Right renal cortex interstitium (tissue), 3 donors: Measurements from ENCODE around the gene GSKIP. TPM values are rescaled to one million over a fixed set of nuclear protein-coding genes. Genes with fewer than 3 reads are reported as not detected.

Experiments
- DNase-seq, 3 donors: peaks; one replicate each; pipeline ENCODE4 v3.0.0-alpha.2; 2013; ENCODE audit warnings: low read depth in 3 of 3, low spot score in 2 of 3
- polyA plus RNA-seq, 3 donors: library from polyadenylated mRNA; unstranded; fragments of 120-200 nt; gene quantifications; one replicate each; pipeline ENCODE4 v1.2.1, GENCODE V29; 2013; ENCODE audit not compliant: insufficient read length in 3 of 3

The GSKIP gene
- polyA plus RNA-seq, 3 donors, result 32.4 to 40.4 (median 37.6) TPM

GRCh38 chr14:96373538-96373937 lies 10.2 kb downstream of the GSKIP start:
- no peak for DNase-seq

GRCh38 chr14:96376093-96376492 lies 12.8 kb downstream of the GSKIP start:
- no peak for DNase-seq

GRCh38 chr14:96380735-96381134 lies 17.4 kb downstream of the GSKIP start:
- DNase-seq, result no peak

GRCh38 chr14:96383445-96383844 lies 20.1 kb downstream of the GSKIP start:
- no peak for DNase-seq

- no peak for DNase-seq
Measured at GRCh38 chr14:96384053-96384452, 20.7 kb downstream of the GSKIP start.

GRCh38 chr14:96384740-96385139 lies 21.4 kb downstream of the GSKIP start:
- DNase-seq, result no peak

GRCh38 chr14:96385385-96385784 lies 22.1 kb downstream of the GSKIP start:
- no peak for DNase-seq

GRCh38 chr14:96390965-96391292 lies 27.6 kb downstream of the GSKIP start:
- DNase-seq, result no peak

GRCh38 chr14:96391293-96392118 lies 28.2 kb downstream of the GSKIP start:
- peak; percentile 50 to 78 (median 77) for DNase-seq

GRCh38 chr14:96393071-96393691 lies 29.9 kb downstream of the GSKIP start:
- DNase-seq, result no peak

GRCh38 chr14:96394047-96394815 lies 30.9 kb downstream of the GSKIP start:
- no peak for DNase-seq

GRCh38 chr14:96398432-96398831 lies 35.1 kb downstream of the GSKIP start:
- no peak for DNase-seq

GRCh38 chr14:96398921-96399320 lies 35.6 kb downstream of the GSKIP start:
- DNase-seq, result no peak

GRCh38 chr14:96399405-96399804 lies 36.1 kb downstream of the GSKIP start:
- DNase-seq, result no peak

GRCh38 chr14:96400495-96400894 lies 37.2 kb downstream of the GSKIP start:
- no peak for DNase-seq

GRCh38 chr14:96403409-96403808 lies 40.1 kb downstream of the GSKIP start:
- no peak for DNase-seq

GRCh38 chr14:96405677-96406076 lies 42.4 kb downstream of the GSKIP start:
- DNase-seq, result no peak

- no peak for DNase-seq
Measured at GRCh38 chr14:96407935-96408570, 44.7 kb downstream of the GSKIP start.

GRCh38 chr14:96408608-96409007 lies 45.3 kb downstream of the GSKIP start:
- DNase-seq, result no peak

GRCh38 chr14:96409701-96410100 lies 46.4 kb downstream of the GSKIP start:
- DNase-seq, result no peak

- DNase-seq, result no peak
Measured at GRCh38 chr14:96410119-96410518, 46.8 kb downstream of the GSKIP start.
